NCI-H774 (cell line): ENCODE results near the gene L3MBTL3.

ENCODE experiments used
- DNase-seq: peaks from one replicate; lab custom pipeline; 2025; lab: John Stamatoyannopoulos, UW

The L3MBTL3 gene

GRCh38 chr6:130027948-130028347 lies 9.6 kb downstream of the L3MBTL3 start:
- DNase-seq, result no peak

- no peak for DNase-seq
Measured at GRCh38 chr6:130029163-130029562, 10.8 kb downstream of the L3MBTL3 start.

- DNase-seq, result no peak
Measured at GRCh38 chr6:130032758-130033340, 14.5 kb downstream of the L3MBTL3 start.

GRCh38 chr6:130033949-130034348 lies 15.6 kb downstream of the L3MBTL3 start:
- no peak for DNase-seq

GRCh38 chr6:130034378-130035146 lies 16.2 kb downstream of the L3MBTL3 start:
- DNase-seq, result no peak

- no peak for DNase-seq
Measured at GRCh38 chr6:130035211-130035610, 16.8 kb downstream of the L3MBTL3 start.

GRCh38 chr6:130037207-130037811 lies 18.9 kb downstream of the L3MBTL3 start:
- DNase-seq, result no peak

- no peak for DNase-seq
Measured at GRCh38 chr6:130041594-130041993, 23.2 kb downstream of the L3MBTL3 start.

- no peak for DNase-seq
Measured at GRCh38 chr6:130043344-130043743, 25.0 kb downstream of the L3MBTL3 start.

GRCh38 chr6:130045622-130046021 lies 27.2 kb downstream of the L3MBTL3 start:
- DNase-seq, result no peak

GRCh38 chr6:130046671-130047070 lies 28.3 kb downstream of the L3MBTL3 start:
- DNase-seq, result no peak

- DNase-seq, result no peak
Measured at GRCh38 chr6:130047088-130047995, 29.0 kb downstream of the L3MBTL3 start.

- no peak for DNase-seq
Measured at GRCh38 chr6:130050230-130050629, 31.8 kb downstream of the L3MBTL3 start.

- DNase-seq, result no peak
Measured at GRCh38 chr6:130054725-130055124, 36.3 kb downstream of the L3MBTL3 start.

- no peak for DNase-seq
Measured at GRCh38 chr6:130055271-130055670, 36.9 kb downstream of the L3MBTL3 start.

GRCh38 chr6:130057495-130057894 lies 39.1 kb downstream of the L3MBTL3 start:
- DNase-seq, result no peak

GRCh38 chr6:130063806-130064205 lies 45.4 kb downstream of the L3MBTL3 start:
- no peak for DNase-seq

- DNase-seq, result no peak
Measured at GRCh38 chr6:130065609-130066156, 47.3 kb downstream of the L3MBTL3 start.

- DNase-seq, result no peak
Measured at GRCh38 chr6:130069485-130069884, 51.1 kb downstream of the L3MBTL3 start.

- DNase-seq, result no peak
Measured at GRCh38 chr6:130070326-130070725, 51.9 kb downstream of the L3MBTL3 start.

GRCh38 chr6:130070792-130071191 lies 52.4 kb downstream of the L3MBTL3 start:
- DNase-seq, result no peak

GRCh38 chr6:130075879-130076460 lies 57.6 kb downstream of the L3MBTL3 start:
- DNase-seq, result no peak
